MM.1S (cell line): Measurements from ENCODE around the gene BST1.

Source experiments
- EZH2 ChIP-seq: fragments of 300-600 bp; sonication (generic); optimal IDR thresholded peaks from 2 replicates; pipeline ENCODE3; 2017; ENCODE audit warnings: low read depth, mild to moderate bottlenecking, antibody characterized with exemption, low read length, mixed read lengths
- EZH2phosphoT487 ChIP-seq: fragments of 300-600 bp; sonication (generic); IDR thresholded peaks from 2 replicates; pipeline ENCODE4 v1.6.1; 2018; ENCODE audit warnings: antibody characterized with exemption, low read length
- TF ChIP-seq, protein P1 (sequence below): fragments of 300-600 bp; sonication (generic); IDR thresholded peaks from 2 replicates; pipeline ENCODE4 v1.5.1; 2016; ENCODE audit warnings: antibody characterized with exemption, low read length, mixed read lengths

GRCh38 chr4:15704129-15704528, 1.3 kb downstream of the BST1 start:
- TF ChIP-seq EZH2phosphoT487 (no peak), EZH2 (no peak)
- TF ChIP-seq, protein P1, sequence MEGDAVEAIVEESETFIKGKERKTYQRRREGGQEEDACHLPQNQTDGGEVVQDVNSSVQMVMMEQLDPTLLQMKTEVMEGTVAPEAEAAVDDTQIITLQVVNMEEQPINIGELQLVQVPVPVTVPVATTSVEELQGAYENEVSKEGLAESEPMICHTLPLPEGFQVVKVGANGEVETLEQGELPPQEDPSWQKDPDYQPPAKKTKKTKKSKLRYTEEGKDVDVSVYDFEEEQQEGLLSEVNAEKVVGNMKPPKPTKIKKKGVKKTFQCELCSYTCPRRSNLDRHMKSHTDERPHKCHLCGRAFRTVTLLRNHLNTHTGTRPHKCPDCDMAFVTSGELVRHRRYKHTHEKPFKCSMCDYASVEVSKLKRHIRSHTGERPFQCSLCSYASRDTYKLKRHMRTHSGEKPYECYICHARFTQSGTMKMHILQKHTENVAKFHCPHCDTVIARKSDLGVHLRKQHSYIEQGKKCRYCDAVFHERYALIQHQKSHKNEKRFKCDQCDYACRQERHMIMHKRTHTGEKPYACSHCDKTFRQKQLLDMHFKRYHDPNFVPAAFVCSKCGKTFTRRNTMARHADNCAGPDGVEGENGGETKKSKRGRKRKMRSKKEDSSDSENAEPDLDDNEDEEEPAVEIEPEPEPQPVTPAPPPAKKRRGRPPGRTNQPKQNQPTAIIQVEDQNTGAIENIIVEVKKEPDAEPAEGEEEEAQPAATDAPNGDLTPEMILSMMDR, result no peak
